ENCODE data around the gene GNB4. TPM values are rescaled to one million over a fixed set of nuclear protein-coding genes. Genes with fewer than 3 reads are reported as not detected.

Gene GNB4
- total and polyA plus RNA-seq, 9 of the 15 experiments (the other 6 are each of a cell fraction or from before 2014, with no cell fraction given) = 6.8 to 36.7 (median 21.4) TPM

GRCh38 chr3:179375091-179375999 is 75.9 kb downstream of the GNB4 start (continued):
- TF ChIP-seq ZNF75A (CRISPR knock-in tag; IDR thresholded peaks at IDR 0.05) = no peak
- TF ChIP-seq TAL1 (IDR thresholded peaks at IDR 0.05) = peak; percentile 99
- no peak for TF ChIP-seq WHSC1 (IDR thresholded peaks at IDR 0.05; ENCODE audit: low read length)
- peak; percentile 84 for TF ChIP-seq NEUROD1 (IDR thresholded peaks at IDR 0.05; ENCODE audit: borderline replicate concordance, low read depth, low read length, partially characterized antibody)
- TF ChIP-seq ATF7 (IDR thresholded peaks at IDR 0.05) = peak; percentile 85; the same call in 1 of the 2 replicates
- TF ChIP-seq ZKSCAN8 (CRISPR knock-in tag; IDR thresholded peaks at IDR 0.05) = peak; percentile 60; the same call in 1 of the 2 replicates
- peak in 1 of 2 experiments; percentile 62 for TF ChIP-seq AFF1 (IDR thresholded peaks at IDR 0.05; ENCODE audit: low read depth in 1 of 2, partially characterized antibody in 2 of 2)
- 0 out of 2 replicates have a peak, but pooled peaks have one; percentile 61 for TF ChIP-seq MBD2 (IDR thresholded peaks at IDR 0.05; ENCODE audit: borderline replicate concordance, low read depth)
- 0 out of 4 replicates have a peak, but pooled peaks of 1 of the 2 experiments have one; percentile 37 for TF ChIP-seq ZNF639 (CRISPR knock-in tag; conservative IDR thresholded peaks at IDR 0.05 in 1 of 2, IDR thresholded peaks at IDR 0.05 in 1 of 2)
- TF ChIP-seq SMARCC2 (IDR thresholded peaks at IDR 0.05; ENCODE audit: low read depth) = peak; percentile 99
- TF ChIP-seq ARID1B (IDR thresholded peaks at IDR 0.05) = peak; percentile 100
- peak; percentile 53; the same call in 1 of the 2 replicates for TF ChIP-seq POLR2H (tag; IDR thresholded peaks at IDR 0.05; ENCODE audit: low read depth)
- no peak for TF ChIP-seq ZNF324 (CRISPR knock-in tag; IDR thresholded peaks at IDR 0.05)
- TF ChIP-seq ZNF12 (CRISPR knock-in tag; IDR thresholded peaks at IDR 0.05) = no peak
- TF ChIP-seq TRIM25 (IDR thresholded peaks at IDR 0.05; ENCODE audit: borderline replicate concordance) = no peak
- TF ChIP-seq SMARCA4 (IDR thresholded peaks at IDR 0.05) = peak; percentile 100
- TF ChIP-seq ZNF740 (CRISPR knock-in tag; IDR thresholded peaks at IDR 0.05) = no peak
- TF ChIP-seq ZNF740 (tag; IDR thresholded peaks at IDR 0.05) = peak in 1 of 2 experiments; percentile 74; a peak in 1 of 4 replicates
- peak; percentile 86 for TF ChIP-seq NFATC3 (IDR thresholded peaks at IDR 0.05)

Measured in K562 (cell line).